ENCODE results near the gene TXNL4B.
"Not testable (repeated sequence)": the region's sequence is repeated elsewhere in the genome, so short reads cannot be mapped to it uniquely, and the experiment has no call there.

Gene TXNL4B

DNA sequence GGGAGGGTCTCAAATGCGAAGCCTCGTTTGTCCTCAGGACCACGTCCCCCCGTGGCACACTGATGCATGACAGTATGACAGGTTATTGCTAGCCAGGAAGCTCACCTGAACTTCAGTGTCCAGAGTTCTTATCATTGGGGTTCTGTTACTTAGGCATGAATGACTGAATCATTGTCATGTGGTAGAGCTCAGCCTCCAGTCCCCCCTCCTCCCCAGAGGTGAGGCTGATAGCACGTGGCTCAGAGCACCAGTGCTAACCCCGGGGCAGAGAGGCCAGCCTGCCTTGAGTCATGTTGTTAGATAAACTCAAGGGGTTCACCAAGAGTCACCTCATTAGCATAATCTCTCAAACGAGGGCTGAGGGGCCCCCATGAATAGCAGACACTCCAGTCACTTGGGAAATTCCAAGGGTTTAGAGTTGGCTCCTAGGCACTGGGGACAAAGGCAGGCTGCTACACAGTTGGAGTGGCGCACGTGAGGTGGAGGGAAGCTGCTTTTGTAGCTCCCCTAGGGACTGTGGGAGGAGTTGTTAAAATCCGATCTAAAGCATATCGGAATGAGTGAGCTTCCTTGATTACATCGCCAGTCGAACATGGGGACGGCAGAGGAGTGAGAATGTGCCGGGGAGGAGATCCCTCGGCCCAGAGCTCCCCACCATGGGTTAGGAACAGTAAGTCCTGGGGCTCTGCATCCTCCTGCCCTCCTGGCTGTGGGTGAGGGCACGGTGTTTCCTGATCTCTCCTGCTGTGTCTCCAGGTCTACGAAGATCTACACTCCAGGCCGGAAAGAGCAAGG is 18.4 kb upstream of the TXNL4B start:
- no peak for DNase-seq

DNA sequence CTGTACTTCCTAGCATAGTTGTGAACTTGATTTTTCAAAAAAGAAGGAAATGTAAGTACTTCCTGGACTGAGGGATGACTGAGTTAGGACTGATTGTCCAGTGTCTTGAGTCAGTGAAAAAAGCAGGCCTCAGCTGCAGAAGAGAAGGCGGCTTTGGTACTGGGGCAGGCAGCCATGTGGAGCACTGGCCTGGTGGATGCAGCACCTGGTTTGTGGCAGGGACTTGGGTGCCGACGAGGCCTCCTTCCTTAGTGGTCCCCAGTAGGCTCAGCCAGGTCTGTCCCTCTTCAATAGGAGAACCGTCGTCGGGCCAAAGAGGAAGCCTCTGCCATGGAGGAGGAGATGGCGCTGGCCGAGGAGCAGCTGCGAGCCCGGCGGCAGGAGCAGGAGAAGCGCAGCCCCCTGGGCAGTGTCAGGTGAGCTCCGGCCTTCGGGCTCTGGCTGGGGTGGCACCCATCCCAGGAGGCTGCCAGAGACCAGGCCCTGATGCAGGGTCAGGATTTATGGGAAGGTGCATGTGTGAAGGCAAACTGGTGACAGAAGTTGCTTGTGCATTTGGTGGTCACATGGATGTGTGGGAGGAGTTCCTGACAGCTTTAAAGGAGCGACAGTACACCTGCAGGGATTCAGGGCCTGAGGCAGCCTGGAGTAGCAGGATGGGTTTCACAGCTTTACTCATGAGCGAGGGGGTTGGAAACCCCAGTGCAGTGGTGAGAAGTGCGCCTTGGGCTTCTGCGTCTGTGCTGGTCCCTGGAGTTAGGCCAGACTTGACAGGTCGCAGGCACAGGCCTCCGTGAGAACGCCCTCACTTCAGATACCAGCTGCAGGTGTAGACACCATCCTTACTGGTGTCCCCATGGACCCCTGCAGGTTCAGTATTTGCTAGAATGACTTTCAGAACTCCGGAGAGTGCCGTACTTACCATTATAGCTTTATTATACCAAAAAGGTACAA is 17.5 kb upstream of the TXNL4B start:
- DNase-seq: no peak

DNA sequence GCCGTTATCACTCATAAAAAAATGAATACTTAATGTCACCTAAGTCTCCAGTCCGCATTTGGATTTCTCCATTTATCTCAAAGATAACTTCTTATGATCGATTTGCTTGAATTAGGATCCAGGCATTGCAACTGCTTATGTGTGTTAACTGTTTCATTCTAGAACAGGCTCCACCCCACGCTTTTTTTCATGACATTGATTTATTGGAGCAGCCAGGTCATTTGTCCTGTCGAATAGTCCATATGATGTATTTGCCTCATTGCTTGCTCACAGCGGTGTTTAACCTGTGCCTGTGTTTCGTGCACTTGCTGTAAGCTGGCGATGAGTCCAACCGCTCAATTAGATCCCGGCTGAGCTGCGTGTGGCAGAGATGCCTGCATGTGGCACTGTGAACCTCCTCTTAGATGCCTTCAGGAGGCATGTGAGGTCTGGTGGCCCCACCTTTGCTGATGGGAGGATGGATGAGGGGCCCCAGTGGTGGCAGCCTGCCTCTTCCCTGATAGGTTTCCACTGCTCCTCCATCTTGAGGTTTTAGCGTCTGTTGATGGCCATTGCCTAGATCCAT is 16.6 kb upstream of the TXNL4B start:
- DNase-seq: no peak

DNA sequence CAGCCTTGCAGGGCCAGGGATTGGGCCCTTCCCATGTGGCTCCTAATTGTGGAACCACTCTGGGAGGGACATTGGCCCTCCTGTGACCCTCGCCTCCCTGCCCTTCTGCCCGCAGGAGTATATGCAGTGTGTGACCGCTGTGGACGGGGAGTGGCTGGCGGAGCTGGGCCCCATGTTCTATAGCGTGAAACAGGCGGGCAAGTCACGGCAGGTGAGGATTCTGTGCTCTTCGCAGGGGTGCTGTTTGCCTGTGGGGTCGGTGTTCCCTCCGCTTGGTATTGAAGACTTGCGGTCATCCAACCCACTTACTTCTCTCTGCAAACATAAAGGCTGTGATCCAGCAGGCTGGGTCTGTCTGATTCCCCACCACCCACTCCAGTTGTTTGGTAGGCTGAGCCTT is 15.9 kb upstream of the TXNL4B start:
- no peak for DNase-seq

DNA sequence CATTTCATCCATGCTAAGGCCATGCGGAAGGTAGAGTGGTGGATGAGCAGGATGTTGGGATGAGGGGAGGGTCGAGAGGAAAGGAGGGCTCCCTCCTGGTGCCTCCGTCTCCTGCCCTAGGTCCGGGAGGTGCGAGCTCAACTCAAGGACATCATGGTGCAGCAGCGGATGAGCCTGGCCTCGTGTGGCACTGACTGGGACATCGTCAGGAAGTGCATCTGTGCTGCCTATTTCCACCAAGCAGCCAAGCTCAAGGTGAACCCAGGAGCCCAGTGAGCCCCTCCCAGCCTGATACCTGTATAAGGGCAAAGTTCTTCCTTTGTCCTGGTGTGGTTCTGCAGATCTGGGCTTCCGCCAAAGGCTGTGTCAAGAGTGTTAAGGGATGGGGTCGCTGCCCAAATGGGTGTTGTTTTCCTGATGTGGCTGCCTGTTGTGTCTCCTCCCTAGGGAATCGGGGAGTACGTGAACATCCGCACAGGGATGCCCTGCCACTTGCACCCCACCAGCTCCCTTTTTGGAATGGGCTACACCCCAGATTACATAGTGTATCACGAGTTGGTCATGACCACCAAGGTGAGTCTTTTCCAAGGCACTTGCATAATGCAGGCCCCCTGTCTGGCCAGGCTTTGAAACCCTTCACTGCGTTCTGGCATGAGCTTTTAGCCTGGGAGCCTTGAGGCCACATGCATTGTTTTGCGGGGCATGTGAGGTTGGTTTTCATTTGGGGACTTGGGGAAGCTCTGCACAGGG is 15.1 kb upstream of the TXNL4B start:
- no peak for DNase-seq

DNA sequence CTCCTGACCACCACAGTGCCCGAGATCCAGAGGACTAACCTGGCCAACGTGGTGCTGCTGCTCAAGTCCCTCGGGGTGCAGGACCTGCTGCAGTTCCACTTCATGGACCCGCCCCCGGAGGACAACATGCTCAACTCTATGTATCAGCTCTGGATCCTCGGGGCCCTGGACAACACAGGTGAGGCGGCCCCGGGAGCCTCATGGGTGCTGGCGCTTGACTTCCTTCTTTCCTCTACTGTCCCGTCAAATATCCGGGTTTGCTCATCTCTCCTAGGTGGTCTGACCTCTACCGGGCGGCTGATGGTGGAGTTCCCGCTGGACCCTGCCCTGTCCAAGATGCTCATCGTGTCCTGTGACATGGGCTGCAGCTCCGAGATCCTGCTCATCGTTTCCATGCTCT is 14.0 kb upstream of the TXNL4B start:
- no peak for DNase-seq

DNA sequence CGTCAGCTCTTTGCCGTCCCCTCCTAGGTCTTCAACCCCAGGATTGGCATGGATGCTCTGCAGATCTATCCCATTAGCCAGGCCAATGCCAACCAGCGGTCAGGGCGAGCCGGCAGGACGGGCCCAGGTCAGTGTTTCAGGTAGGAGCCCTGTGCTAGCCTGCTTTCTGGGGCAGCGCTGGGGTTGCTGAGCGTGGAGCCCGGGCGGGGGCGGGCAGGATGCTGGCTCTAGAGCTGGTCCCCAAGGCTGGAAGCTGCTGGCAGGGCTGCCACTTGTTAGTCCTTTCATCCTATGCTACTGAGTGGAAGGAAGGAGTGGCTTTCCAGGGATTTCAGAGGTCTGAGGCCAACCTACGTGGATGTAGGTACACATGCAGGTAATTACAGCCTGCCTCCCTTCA is 12.6 kb upstream of the TXNL4B start:
- no peak for DNase-seq

DNA sequence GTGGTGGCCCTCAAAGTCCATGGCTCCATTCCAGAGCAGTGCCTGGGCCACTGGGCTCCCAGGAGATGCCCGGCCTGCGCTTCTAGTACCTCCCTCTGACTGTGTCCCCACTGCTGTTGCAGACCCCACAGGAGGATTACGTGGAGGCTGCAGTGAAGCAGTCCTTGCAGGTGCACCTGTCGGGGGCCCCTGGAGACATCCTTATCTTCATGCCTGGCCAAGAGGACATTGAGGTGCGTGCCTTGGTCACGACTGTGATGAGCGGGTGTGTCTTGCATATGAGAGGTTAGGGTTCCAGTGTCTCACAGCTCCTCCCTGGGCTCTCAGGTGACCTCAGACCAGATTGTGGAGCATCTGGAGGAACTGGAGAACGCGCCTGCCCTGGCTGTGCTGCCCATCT is 11.5 kb upstream of the TXNL4B start:
- DNase-seq: no peak

DNA sequence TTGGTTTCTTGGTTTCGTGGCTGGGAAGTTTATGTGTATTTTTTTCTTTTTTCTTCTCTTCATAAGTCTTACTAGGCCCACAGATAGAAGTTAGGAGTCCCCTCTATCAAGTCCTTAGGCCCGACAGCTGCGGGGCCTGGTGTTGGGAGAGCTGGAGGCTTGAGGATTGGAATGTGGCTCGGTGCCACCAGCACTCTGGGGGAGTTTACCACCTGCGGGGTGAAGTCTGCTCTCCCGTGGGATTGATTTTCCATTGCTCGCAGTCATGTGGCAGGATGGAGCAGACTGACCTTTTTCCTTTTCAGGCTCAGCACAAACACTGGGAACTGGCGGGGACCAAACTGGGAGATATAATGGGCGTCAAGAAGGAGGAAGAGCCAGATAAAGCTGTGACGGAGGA is 7.8 kb upstream of the TXNL4B start:
- DNase-seq: no peak

DNA sequence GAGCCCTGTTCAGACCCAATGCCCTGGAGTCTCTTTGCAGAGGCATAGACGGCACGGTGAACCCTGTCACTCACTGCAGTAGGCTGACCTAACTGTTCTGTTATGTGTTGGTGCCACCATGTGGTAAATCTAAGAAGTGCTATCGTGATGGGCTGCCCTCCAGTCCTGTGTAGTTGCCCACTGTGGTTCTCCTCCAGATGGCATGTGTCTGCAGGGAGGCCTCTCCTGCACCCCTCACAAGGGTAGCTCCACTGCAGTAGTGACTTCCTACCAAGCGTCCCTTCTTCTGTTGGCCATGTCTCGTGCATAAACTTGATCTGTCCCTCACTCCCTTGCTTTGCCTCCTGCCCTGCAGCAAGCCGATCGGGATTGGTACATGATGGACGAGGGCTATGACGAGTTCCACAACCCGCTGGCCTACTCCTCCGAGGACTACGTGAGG is 6.0 kb upstream of the TXNL4B start:
- DNase-seq: peak; percentile 66

DNA sequence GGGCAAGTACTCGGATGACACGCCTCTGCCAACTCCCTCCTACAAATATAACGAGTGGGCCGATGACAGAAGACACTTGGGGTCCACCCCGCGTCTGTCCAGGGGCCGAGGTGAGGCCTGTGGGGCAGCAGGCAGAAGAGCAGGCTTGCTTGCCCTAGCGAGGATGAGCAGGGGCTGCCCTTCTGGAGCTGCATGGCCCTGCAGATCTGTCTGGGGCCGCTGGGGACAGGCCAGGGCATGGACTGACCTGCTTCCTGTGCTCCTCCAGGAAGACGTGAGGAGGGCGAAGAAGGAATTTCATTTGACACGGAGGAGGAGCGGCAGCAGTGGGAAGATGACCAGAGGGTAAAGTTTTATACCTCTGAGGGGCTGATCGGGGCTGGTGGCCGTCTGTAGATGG is 5.5 kb upstream of the TXNL4B start:
- no peak for DNase-seq

DNA sequence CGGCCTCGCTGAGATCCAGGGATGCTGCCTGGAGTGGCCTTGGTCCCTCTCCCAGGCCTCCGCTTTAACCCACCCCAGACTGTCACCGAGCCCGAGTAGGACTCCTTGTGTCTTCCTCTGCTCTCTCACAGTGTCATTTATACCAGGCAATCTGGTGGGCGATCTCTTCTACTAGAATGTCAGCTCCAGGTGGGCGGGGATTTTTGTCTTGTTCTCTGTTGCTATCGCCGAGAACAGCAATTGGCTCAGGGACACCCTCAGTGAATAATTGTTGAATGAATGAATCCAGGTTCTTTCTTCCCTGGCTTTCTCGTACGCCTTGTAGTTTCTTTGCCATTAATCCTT is 818 bp upstream of the TXNL4B start:
- DNase-seq: no peak

DNA sequence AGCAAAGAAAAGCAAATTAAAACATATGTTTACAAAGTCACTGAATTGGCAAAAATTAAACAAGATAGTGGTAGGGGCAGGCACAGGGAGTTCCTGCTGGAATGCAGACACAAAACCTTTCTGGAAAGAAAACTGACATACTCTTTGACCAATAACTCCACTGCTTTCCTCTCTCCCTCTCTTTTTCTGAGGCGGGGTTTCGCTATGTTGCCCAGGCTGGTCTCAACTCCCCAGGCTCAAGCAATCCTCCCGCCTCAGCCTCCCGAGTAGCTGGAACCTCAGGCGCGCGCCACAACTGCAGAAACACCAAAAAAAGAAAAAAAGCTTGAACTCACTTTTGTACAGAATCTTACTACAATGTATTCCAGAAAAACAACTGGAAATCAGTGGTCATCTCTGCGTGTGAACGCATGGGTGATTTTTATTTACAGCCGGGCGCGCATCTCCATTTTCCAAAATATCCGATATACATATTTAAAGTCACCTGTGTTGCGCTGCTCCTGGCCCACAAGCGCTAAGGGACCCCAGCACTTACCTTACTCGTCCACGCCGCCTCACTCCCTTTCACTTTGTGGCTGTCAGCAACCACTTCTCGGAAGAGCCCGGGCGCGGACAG is 480 bp downstream of the TXNL4B start:
- DNase-seq: peak; percentile 10

DNA sequence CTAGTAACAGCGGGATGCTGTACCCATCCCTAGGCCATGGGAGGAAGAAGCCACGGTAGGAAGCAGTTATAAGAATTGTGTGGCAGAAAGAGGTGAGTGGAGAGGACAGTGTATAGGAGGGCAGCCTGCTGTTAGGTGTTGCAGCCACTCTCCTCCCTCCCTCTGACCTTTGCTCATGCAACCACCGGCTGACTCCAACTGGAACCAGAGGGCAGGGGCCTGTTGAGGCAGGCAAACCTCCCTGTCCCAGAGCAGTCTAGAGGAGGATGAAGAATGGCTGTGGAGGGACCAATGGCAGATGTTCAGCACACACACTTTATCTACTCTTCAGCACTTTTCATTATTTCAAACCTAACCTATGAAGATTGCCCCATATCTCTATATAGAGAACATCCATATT is 2.2 kb downstream of the TXNL4B start:
- no peak for DNase-seq

DNA sequence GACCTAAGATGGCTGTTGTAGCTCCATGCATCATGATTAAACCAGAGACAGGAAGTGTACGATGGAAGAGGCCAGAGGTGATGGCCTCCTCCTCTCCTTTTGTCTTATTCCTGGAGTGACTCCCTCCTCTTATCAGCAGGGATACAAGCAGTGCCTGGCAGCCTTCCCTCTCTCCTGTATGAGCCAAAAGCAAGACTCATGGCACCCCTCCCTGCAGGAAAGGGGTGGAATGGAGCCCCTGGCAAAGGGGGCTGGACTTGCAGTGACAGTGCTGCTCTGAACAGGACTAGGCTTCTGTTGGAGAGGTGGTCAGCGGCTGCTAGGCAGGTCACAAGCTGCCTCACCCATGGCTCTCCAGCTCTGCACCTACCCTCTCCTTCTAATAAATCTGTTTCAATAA is 8.4 kb downstream of the TXNL4B start:
- no peak for DNase-seq

DNA sequence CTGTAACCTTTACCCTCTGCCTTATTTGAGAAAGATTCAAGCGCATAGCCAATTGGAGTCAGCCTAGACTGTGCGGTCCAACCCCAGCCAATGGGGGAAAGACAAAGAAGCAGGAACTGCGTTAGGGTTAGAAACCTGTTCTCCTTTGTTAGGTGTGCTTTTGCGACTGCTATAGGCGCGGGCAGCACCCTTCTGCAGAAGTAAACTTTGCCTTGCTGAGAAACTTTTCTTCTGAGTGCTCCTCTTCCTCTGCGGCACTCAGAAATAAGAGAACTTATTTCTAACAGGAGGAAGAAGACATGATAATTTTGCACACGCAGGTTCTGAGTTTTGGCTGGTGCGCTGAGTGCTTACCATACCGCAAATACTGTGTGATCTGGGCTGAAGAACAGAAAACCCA is 9.0 kb downstream of the TXNL4B start:
- no peak for DNase-seq

DNA sequence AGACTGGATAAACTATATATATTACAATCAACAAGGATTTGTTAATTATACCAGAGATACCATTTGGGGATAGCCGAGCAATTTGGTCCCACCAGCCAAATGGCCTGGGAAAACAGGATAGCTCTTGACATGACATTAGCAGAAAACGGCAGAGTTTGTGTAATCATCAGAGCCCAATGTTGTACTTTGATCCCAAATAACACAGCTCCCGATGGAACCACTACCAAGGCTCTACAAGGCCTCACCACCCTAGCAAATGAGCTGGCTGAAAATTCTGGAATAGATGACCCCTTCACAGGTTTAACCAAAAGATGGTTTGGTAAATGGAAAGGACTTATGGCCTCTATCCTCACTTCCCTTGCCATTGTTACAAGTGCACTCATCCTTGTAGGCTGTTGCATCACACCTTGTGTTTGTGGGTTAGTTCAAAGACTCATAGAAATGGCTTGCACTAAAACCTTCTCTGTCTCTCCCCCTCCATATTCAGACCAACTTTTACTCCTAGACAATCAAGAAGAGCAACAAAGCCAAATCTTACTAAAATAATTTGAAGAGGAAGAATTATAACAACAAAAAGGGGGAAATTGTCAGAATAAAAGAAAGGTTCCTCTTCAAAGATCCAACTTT is 9.5 kb downstream of the TXNL4B start:
- no peak for DNase-seq

DNA sequence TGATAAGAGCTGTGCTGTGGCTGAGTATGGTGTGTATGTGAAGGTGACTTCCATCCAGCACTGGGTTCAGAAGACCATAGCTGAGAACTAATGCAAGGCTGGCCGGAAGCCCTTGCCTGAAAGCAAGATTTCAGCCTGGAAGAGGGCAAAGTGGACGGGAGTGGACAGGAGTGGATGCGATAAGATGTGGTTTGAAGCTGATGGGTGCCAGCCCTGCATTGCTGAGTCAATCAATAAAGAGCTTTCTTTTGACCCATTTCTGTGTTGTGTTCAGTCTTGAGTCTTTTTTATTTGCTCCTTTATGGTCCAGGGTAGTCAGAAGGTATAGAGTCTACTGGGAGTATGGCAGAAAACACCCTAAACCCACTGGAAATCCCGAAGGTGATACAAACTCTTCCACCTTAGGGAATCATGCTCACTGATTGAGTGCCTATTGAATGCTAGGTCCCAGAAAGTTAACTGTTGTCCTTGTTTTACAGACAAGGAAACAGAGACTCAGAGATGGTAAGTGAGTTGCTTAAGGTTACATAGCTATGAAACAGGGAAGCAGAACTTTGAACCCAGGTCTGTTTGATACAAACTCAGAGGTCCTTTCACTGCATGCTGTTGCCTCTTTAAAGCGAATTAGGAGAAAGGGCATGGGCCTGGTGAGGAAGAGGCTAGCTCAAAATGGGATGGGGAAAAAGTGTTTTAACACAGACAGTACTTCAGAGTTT is 16.3 kb downstream of the TXNL4B start:
- not testable (repeated sequence) for DNase-seq

DNA sequence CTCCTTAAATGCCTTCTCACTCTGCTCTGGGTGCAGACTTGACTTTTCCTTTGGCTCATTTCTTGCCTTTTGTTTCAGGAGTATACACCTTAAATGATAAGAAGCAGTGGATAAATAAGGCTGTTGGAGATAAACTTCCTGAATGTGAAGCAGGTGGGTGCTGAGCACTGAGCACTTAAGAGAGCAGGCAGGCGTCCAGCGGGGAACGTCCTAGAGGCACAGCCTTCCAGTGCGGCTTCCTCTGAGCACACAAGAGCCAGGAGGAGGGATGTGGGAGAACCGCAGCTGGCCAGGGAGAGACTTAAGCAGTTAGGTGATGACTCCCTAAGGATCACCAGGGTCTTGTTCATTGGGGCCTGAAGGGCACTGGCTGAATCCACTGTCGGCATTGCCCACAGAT is 18.4 kb downstream of the TXNL4B start:
- not testable (repeated sequence) for DNase-seq

DNA sequence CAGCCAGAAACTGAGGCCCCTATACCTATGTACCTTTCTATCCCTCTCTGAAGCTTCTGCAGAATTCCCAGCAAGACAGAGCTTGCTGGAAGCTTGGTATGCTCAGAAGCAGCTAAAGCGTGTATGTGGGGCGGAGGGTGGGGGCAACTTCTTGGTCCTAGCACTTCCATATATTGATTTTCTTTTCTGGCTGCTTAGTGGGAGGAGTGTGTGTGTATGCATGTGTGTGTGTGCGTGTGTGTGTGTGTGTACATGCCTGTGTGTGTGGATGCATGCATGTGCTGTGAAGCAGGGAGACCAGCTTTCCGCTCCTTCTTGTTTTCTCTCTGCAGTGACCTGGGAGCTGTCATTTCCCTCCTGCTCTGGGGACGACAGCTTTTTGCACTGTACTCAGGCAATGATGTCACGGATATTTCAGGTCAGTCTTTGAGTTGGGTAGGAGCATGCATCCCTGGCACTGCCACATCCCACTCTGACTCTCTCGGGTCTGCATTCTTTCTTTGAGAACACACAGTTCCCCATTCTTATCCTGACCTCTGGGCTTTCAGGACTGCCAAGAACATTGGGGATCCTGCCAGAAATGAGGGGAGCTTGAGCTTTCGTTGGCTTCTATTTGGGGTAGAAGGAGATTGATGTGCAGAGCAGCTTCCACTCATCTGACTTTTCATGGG is 19.7 kb downstream of the TXNL4B start:
- no peak for DNase-seq
